GM23338 (cell line): Measurements from ENCODE around the gene PLXNB2. TPM values are rescaled to one million over a fixed set of nuclear protein-coding genes. Genes with fewer than 3 reads are reported as not detected.

Experiments used
- ATAC-seq: fragments of 200-7000 bp; cut with Tn5 transposase; 3 replicates; pipeline ENCODE4 v1.9.1; 2020
- DNase-seq: peaks from one replicate; pipeline ENCODE4 v3.0.0-alpha.2; 2015; ENCODE audit warnings: low spot score
- H2AFZ ChIP-seq: fragments of 200-600 bp; sonication (generic); 2 replicates; pipeline ENCODE4 v1.8.0; 2016; ENCODE audit warnings: antibody characterized with exemption, mild to moderate bottlenecking, moderate library complexity
- H3F3A ChIP-seq: fragments of 200-600 bp; sonication (generic); replicated peaks from 2 replicates; pipeline ENCODE4 v1.8.0; 2017; ENCODE audit warnings: antibody characterized with exemption, mixed run types, low read depth
- H3K27ac ChIP-seq: fragments of 200-600 bp; sonication (generic); 2 replicates; pipeline ENCODE4 v1.6.1; 2016; ENCODE audit warnings: low read depth
- H3K27me3 ChIP-seq: fragments of 200-600 bp; sonication (generic); 2 replicates; pipeline ENCODE4 v1.8.0; 2016; ENCODE audit warnings: mild to moderate bottlenecking, mixed run types, moderate library complexity; ENCODE audit not compliant: insufficient read depth
- H3K36me3 ChIP-seq: fragments of 200-600 bp; sonication (generic); 2 replicates; pipeline ENCODE4 v1.8.0; 2016; ENCODE audit warnings: mild to moderate bottlenecking; ENCODE audit not compliant: insufficient read depth
- H3K4me1 ChIP-seq: fragments of 200-600 bp; sonication (generic); 2 replicates; pipeline ENCODE4 v1.8.0; 2016; ENCODE audit warnings: mild to moderate bottlenecking, moderate library complexity; ENCODE audit not compliant: insufficient read depth
- H3K4me2 ChIP-seq: fragments of 200-600 bp; sonication (generic); 2 replicates; pipeline ENCODE4 v1.7.1; 2017; ENCODE audit warnings: mixed run types
- H3K4me3 ChIP-seq: fragments of 200-600 bp; sonication (generic); 2 replicates; pipeline ENCODE4 v1.6.1; 2016; ENCODE audit warnings: mixed run types
- H3K79me2 ChIP-seq: fragments of 200-600 bp; sonication (generic); replicated peaks from 2 replicates; pipeline ENCODE4 v1.8.0; 2017; ENCODE audit warnings: mild to moderate bottlenecking; ENCODE audit not compliant: insufficient read depth
- H3K9me2 ChIP-seq: fragments of 200-600 bp; sonication (generic); 2 replicates; pipeline ENCODE4 v1.8.0; 2017; ENCODE audit not compliant: insufficient read depth
- H4K20me1 ChIP-seq: fragments of 200-600 bp; sonication (generic); replicated peaks from 2 replicates; pipeline ENCODE4 v1.8.0; 2017; ENCODE audit warnings: mild to moderate bottlenecking; ENCODE audit not compliant: insufficient read depth
- H3K27ac Mint-ChIP-seq: 2 replicates; pipeline ENCODE4 v1.8.0; 2020; ENCODE audit warnings: inconsistent platforms, mild to moderate bottlenecking, moderate library complexity, mixed read lengths
- H3K27me3 Mint-ChIP-seq: 3 replicates; pipeline ENCODE4 v1.8.0; 2022; ENCODE audit warnings: low read depth, mild to moderate bottlenecking, moderate library complexity, mixed read lengths, inconsistent platforms; ENCODE audit not compliant: insufficient read depth, poor library complexity
- H3K36me3 Mint-ChIP-seq: 3 replicates; pipeline ENCODE4 v1.8.0; 2021; ENCODE audit warnings: low read depth, mild to moderate bottlenecking, inconsistent platforms, moderate library complexity, mixed read lengths
- H3K4me1 Mint-ChIP-seq: 3 replicates; pipeline ENCODE4 v1.8.0; 2020; ENCODE audit warnings: mild to moderate bottlenecking, inconsistent platforms, mixed read lengths
- H3K4me3 Mint-ChIP-seq: 3 replicates; pipeline ENCODE4 v1.8.0; 2021; ENCODE audit warnings: moderate library complexity, mild to moderate bottlenecking, inconsistent platforms, mixed read lengths
- H3K9me3 Mint-ChIP-seq: 3 replicates; pipeline ENCODE4 v1.8.0; 2020; ENCODE audit warnings: moderate library complexity, mild to moderate bottlenecking, inconsistent platforms, mixed read lengths
- CREB1 ChIP-seq: fragments of 250-450 bp; sonication (Bioruptor Pico); IDR thresholded peaks from 2 replicates; pipeline ENCODE4 v1.5.0; 2020; ENCODE audit warnings: low read depth, mild to moderate bottlenecking, moderate library complexity
- CTCF ChIP-seq, 2 experiments: fragments of 200-600 bp in 1 of 2; sonication (generic) in 1 of 2; conservative IDR thresholded peaks; 2 replicates each; pipeline versions ENCODE4 v1.5.1 to v1.6.1; 2016 to 2017; ENCODE audit warnings: antibody characterized with exemption in 2 of 2, low read depth in 2 of 2, mild to moderate bottlenecking in 2 of 2, moderate library complexity in 1 of 2
- ETS1 ChIP-seq: IDR thresholded peaks from 2 replicates; pipeline ENCODE4 v1.6.1; 2016; ENCODE audit warnings: antibody characterized with exemption
- EZH2 ChIP-seq: fragments of 200-600 bp; sonication (generic); IDR thresholded peaks from one replicate; pipeline ENCODE4 v1.8.0; 2017; ENCODE audit warnings: antibody characterized with exemption, mild to moderate bottlenecking, low read depth; ENCODE audit not compliant: unreplicated experiment
- EZH2phosphoT487 ChIP-seq: fragments of 200-600 bp; sonication (generic); IDR thresholded peaks from one replicate; pipeline ENCODE4 v1.8.1; 2018; ENCODE audit warnings: antibody characterized with exemption; ENCODE audit not compliant: unreplicated experiment
- JUNB ChIP-seq: IDR thresholded peaks from one replicate; pipeline ENCODE4 v1.6.1; 2016; ENCODE audit warnings: antibody characterized with exemption; ENCODE audit not compliant: unreplicated experiment
- NANOG ChIP-seq: IDR thresholded peaks from 2 replicates; pipeline ENCODE4 v1.6.1; 2016; ENCODE audit warnings: antibody characterized with exemption, borderline replicate concordance
- POLR2AphosphoS5 ChIP-seq: IDR thresholded peaks from 2 replicates; pipeline ENCODE4 v1.6.1; 2016; ENCODE audit warnings: antibody characterized with exemption, low read depth
- REST ChIP-seq: IDR thresholded peaks from one replicate; pipeline ENCODE4 v1.6.1; 2018; ENCODE audit warnings: antibody characterized with exemption; ENCODE audit not compliant: unreplicated experiment
- STAT1 ChIP-seq: IDR thresholded peaks from one replicate; pipeline ENCODE4 v1.6.1; 2016; ENCODE audit warnings: antibody characterized with exemption; ENCODE audit not compliant: unreplicated experiment
- ZNF114 ChIP-seq: fragments of 250-450 bp; sonication (Bioruptor Pico); IDR thresholded peaks from 2 replicates; pipeline ENCODE4 v1.5.0; 2020; ENCODE audit warnings: mild to moderate bottlenecking, moderate library complexity
- ZNF331 ChIP-seq: fragments of 250-450 bp; sonication (Bioruptor Pico); IDR thresholded peaks from 2 replicates; pipeline ENCODE4 v1.5.0; 2020; ENCODE audit warnings: low read depth, mild to moderate bottlenecking, moderate library complexity
- ZNF462 ChIP-seq: fragments of 250-450 bp; sonication (Bioruptor Pico); IDR thresholded peaks from 2 replicates; pipeline ENCODE4 v1.5.0; 2020; ENCODE audit warnings: mild to moderate bottlenecking, moderate library complexity
- polyA plus RNA-seq: library from polyadenylated mRNA; unstranded; fragments of >200 nt; fragmentation: Nextera tagmentation; extraction: Ambion mirVana; gene quantifications from 2 replicates; pipeline ENCODE4 v1.2.1, GENCODE V29; 2016
- total RNA-seq: library from RNA; depleted of rRNA; stranded (reverse); fragments of >200 nt; shearing (Covaris generic); gene quantifications from 2 replicates; pipeline ENCODE4 v1.2.3, GENCODE V29; 2014

The PLXNB2 gene
- total and polyA plus RNA-seq, 2 experiments from 2014 or later: 29.1 to 66.3 TPM

- Histone ChIP-seq H3K4me1 (no peaks in the 10 kb centered on the region), H3K36me3 (no peaks in the 10 kb centered on the region), H3K27ac (no peak overlapping the region), H4K20me1 (peaks cover 9% of the 10 kb centered on the region), H3K4me2 (no peak overlapping the region), H3K27me3 (no peaks in the 10 kb centered on the region), H3K9me2 (no peaks in the 10 kb centered on the region), H3K4me3 (no peak overlapping the region), H3F3A (0 out of 2 replicates have a peak, but pooled peaks cover 3% of the 10 kb centered on the region), H3K79me2 (0 out of 2 replicates have a peak, but pooled peaks cover 2% of the 10 kb centered on the region), H2AFZ (no peak overlapping the region)
- no peak for DNase-seq
- H3K27me3 Mint-ChIP-seq: peaks cover 8% of the 10 kb centered on the region
- TF ChIP-seq ZNF331 (no peak), EZH2 (no peak), ZNF114 (CRISPR knock-in tag) (no peak), REST (no peak), CREB1 (CRISPR knock-in tag) (no peak), ZNF462 (no peak), STAT1 (no peak), ETS1 (no peak), NANOG (no peak), EZH2phosphoT487 (no peak), POLR2AphosphoS5 (no peak), CTCF (conservative IDR thresholded peaks at IDR 0.05; ENCODE audit: low read depth in 2 of 2) (no peak), JUNB (no peak)
- H3K27ac Mint-ChIP-seq: no peak overlapping the region; the same call in 1 of the 2 replicates
- H3K9me3 Mint-ChIP-seq: no peaks in the 10 kb centered on the region
- no peak for ATAC-seq
- H3K4me1 Mint-ChIP-seq: no peaks in the 10 kb centered on the region
- H3K36me3 Mint-ChIP-seq: peaks cover 15% of the 10 kb centered on the region
- H3K4me3 Mint-ChIP-seq: no peak overlapping the region
Observed at GRCh38 chr22:50228366-50228765, 79.1 kb downstream of the PLXNB2 start.
